Measurements from ENCODE around the gene DPPA3.

GRCh38 chr12:7747246-7747645 is 36.0 kb downstream of the DPPA3 start, which contains the start of gene CLEC4C:
- TF ChIP-seq CTCF (IDR thresholded peaks at IDR 0.05; ENCODE audit: low read depth, low read length, poor library complexity, severe bottlenecking) (no peak), EZH2phosphoT487 (IDR thresholded peaks at IDR 0.05; ENCODE audit: borderline replicate concordance, low read length) (no peak)
